IPS-NIHi7 (cell line): ENCODE measurements around the gene DTX3.
A peak's percentile ranks its signal among the peaks of the same experiment; 100 is the strongest.
"Not testable (repeated sequence)": the region's sequence is repeated elsewhere in the genome, so short reads cannot be mapped to it uniquely, and the experiment has no call there.

Experiments used
- DNase-seq: peaks from one replicate; pipeline ENCODE4 v3.0.0; 2012; ENCODE audit warnings: mixed read lengths; ENCODE audit errors: extremely low spot score

DTX3 gene

GRCh38 chr12:57606821-57607220 lies 2.2 kb downstream of the DTX3 start:
- DNase-seq = no peak

- DNase-seq = no peak
Measured at GRCh38 chr12:57607958-57608663, 3.5 kb downstream of the DTX3 start.

GRCh38 chr12:57609101-57609780 lies 4.6 kb downstream of the DTX3 start:
- peak; percentile 53 for DNase-seq

- peak; percentile 33 for DNase-seq
Measured at GRCh38 chr12:57609781-57610553, 5.3 kb downstream of the DTX3 start.

- no peak for DNase-seq
Measured at GRCh38 chr12:57610554-57611107, 6.0 kb downstream of the DTX3 start.

GRCh38 chr12:57611108-57611826 lies 6.6 kb downstream of the DTX3 start, which contains the start of gene ARHGEF25:
Gene ARHGEF25 (plus strand): TSS chr12:57611435. CDS start chr12:57611895, 460 bp downstream.
- DNase-seq = peak; percentile 82

- DNase-seq = no peak
Measured at GRCh38 chr12:57611827-57612710, 7.4 kb downstream of the DTX3 start.

GRCh38 chr12:57612711-57613426 lies 8.2 kb downstream of the DTX3 start:
- DNase-seq = no peak

GRCh38 chr12:57613427-57614109 lies 8.9 kb downstream of the DTX3 start:
- DNase-seq = no peak

- peak; percentile 83 for DNase-seq
Measured at GRCh38 chr12:57614178-57614947, 9.7 kb downstream of the DTX3 start.

GRCh38 chr12:57614948-57615500 lies 10.4 kb downstream of the DTX3 start:
- no peak for DNase-seq

GRCh38 chr12:57615637-57616036 lies 11.0 kb downstream of the DTX3 start:
- DNase-seq = no peak

GRCh38 chr12:57616383-57617101 lies 11.9 kb downstream of the DTX3 start:
- DNase-seq = no peak

GRCh38 chr12:57617942-57618341 lies 13.3 kb downstream of the DTX3 start:
- DNase-seq = no peak

GRCh38 chr12:57618431-57618830 lies 13.8 kb downstream of the DTX3 start:
- DNase-seq = not testable (repeated sequence)

GRCh38 chr12:57618966-57619433 lies 14.4 kb downstream of the DTX3 start:
- no peak for DNase-seq
